Cardiac muscle cell (in vitro differentiated cells and primary cell): Measurements from ENCODE around the gene CPEB4. TPM values are rescaled to one million over a fixed set of nuclear protein-coding genes. Genes with fewer than 3 reads are reported as not detected.
A peak's percentile ranks its signal among the peaks of the same experiment; 100 is the strongest.

ENCODE experiments used
- DNase-seq, 2 donors: peaks; one replicate each; pipeline versions ENCODE4 v3.0.0 to v3.0.0-alpha.2; 2010 to 2017; ENCODE audit warnings: low read depth in 1 of 2, low spot score in 1 of 2
- H3K27ac ChIP-seq: fragments of 200-600 bp; sonication (generic); 2 replicates; pipeline ENCODE4 v1.5.1; 2016
- H3K27me3 ChIP-seq: fragments of 200-600 bp; sonication (generic); 2 replicates; pipeline ENCODE4 v1.6.0; 2016; ENCODE audit warnings: control low read depth
- H3K36me3 ChIP-seq: fragments of 200-600 bp; sonication (generic); 2 replicates; pipeline ENCODE4 v1.5.1; 2016; ENCODE audit warnings: control low read depth
- H3K4me1 ChIP-seq: fragments of 200-600 bp; sonication (generic); 2 replicates; pipeline ENCODE4 v1.8.1; 2017; ENCODE audit warnings: low read depth, mild to moderate bottlenecking, mixed run types
- H3K4me3 ChIP-seq: fragments of 200-600 bp; sonication (generic); 2 replicates; pipeline ENCODE4 v1.5.1; 2016; ENCODE audit warnings: mild to moderate bottlenecking
- H3K9me3 ChIP-seq: fragments of 200-600 bp; sonication (generic); 2 replicates; pipeline ENCODE4 v1.5.1; 2017; ENCODE audit warnings: low read depth, mild to moderate bottlenecking, control low read depth
- CTCF ChIP-seq: IDR thresholded peaks from 2 replicates; pipeline ENCODE4 v1.5.1; 2012; ENCODE audit warnings: low read depth, mild to moderate bottlenecking, low read length
- polyA plus RNA-seq: library from polyadenylated mRNA; unstranded; fragments of >200 nt; fragmentation: Nextera tagmentation; extraction: Ambion mirVana; gene quantifications from 2 replicates; pipeline ENCODE4 v1.2.1, GENCODE V29; 2016
- total RNA-seq: library from RNA; depleted of rRNA; stranded (reverse); fragments of >200 nt; gene quantifications from 2 replicates; pipeline ENCODE4 v1.2.3, GENCODE V29; 2016

The CPEB4 gene
- total and polyA plus RNA-seq, 2 experiments from 2014 or later: 23.8 to 65.2 TPM

- no peak for TF ChIP-seq CTCF
Measured at GRCh38 chr5:173857234-173857633, 30.9 kb upstream of the CPEB4 start.

GRCh38 chr5:173858021-173858669, 30.0 kb upstream of the CPEB4 start:
- no peaks in the 10 kb centered on the region for H3K9me3 ChIP-seq
- H3K27ac ChIP-seq: peak overlapping the region; percentile 42
- no peak for TF ChIP-seq CTCF
- H3K36me3 ChIP-seq: no peaks in the 10 kb centered on the region
- H3K27me3 ChIP-seq: no peaks in the 10 kb centered on the region
- peaks cover 42% of the 10 kb centered on the region for H3K4me1 ChIP-seq
- H3K4me3 ChIP-seq: no peak overlapping the region
- DNase-seq: no peak

More at GRCh38 chr5:173857234-173857633, 30.9 kb upstream of the CPEB4 start:
- no peak overlapping the region for H3K27ac ChIP-seq
- peaks cover 39% of the 10 kb centered on the region for H3K4me1 ChIP-seq
- no peak overlapping the region for H3K4me3 ChIP-seq
- H3K36me3 ChIP-seq: no peaks in the 10 kb centered on the region
- H3K27me3 ChIP-seq: no peaks in the 10 kb centered on the region
- no peaks in the 10 kb centered on the region for H3K9me3 ChIP-seq
- no peak for DNase-seq

- Histone ChIP-seq H3K27ac (peak overlapping the region; percentile 74), H3K9me3 (no peaks in the 10 kb centered on the region), H3K4me1 (peaks cover 39% of the 10 kb centered on the region), H3K36me3 (no peaks in the 10 kb centered on the region), H3K27me3 (no peaks in the 10 kb centered on the region), H3K4me3 (no peak overlapping the region)
- TF ChIP-seq CTCF: no peak
- DNase-seq: peak in 1 of 2 donors; percentile 23
Measured at GRCh38 chr5:173858670-173859407, 29.3 kb upstream of the CPEB4 start.

GRCh38 chr5:173859408-173860159, 28.6 kb upstream of the CPEB4 start:
- Histone ChIP-seq H3K27ac (peak overlapping the region; percentile 74), H3K36me3 (no peaks in the 10 kb centered on the region), H3K27me3 (no peaks in the 10 kb centered on the region), H3K4me1 (peaks cover 39% of the 10 kb centered on the region), H3K9me3 (no peaks in the 10 kb centered on the region), H3K4me3 (no peak overlapping the region)
- DNase-seq: no peak
- TF ChIP-seq CTCF: no peak

GRCh38 chr5:173862047-173862477, 26.1 kb upstream of the CPEB4 start:
- no peak for TF ChIP-seq CTCF

More at GRCh38 chr5:173862047-173862477, 26.1 kb upstream of the CPEB4 start:
- Histone ChIP-seq H3K9me3 (no peaks in the 10 kb centered on the region), H3K27ac (no peak overlapping the region), H3K27me3 (no peaks in the 10 kb centered on the region), H3K4me1 (peaks cover 39% of the 10 kb centered on the region), H3K4me3 (no peak overlapping the region), H3K36me3 (no peaks in the 10 kb centered on the region)
- no peak for DNase-seq
